GM18505 (cell line): ENCODE data around the gene CCDC90B.
A peak's percentile ranks its signal among the peaks of the same experiment; 100 is the strongest.

ENCODE experiments used
- ATAC-seq: cut with Tn5 transposase; IDR thresholded peaks from one replicate; pipeline ENCODE4 v1.9.1; 2021; ENCODE audit not compliant: unreplicated experiment
- POLR2A ChIP-seq: IDR thresholded peaks from 4 replicates; pipeline ENCODE4 v1.6.1; 2011; ENCODE audit warnings: borderline replicate concordance; ENCODE audit not compliant: insufficient read depth, insufficient read length; ENCODE audit errors: extremely low read depth

CCDC90B gene

DNA sequence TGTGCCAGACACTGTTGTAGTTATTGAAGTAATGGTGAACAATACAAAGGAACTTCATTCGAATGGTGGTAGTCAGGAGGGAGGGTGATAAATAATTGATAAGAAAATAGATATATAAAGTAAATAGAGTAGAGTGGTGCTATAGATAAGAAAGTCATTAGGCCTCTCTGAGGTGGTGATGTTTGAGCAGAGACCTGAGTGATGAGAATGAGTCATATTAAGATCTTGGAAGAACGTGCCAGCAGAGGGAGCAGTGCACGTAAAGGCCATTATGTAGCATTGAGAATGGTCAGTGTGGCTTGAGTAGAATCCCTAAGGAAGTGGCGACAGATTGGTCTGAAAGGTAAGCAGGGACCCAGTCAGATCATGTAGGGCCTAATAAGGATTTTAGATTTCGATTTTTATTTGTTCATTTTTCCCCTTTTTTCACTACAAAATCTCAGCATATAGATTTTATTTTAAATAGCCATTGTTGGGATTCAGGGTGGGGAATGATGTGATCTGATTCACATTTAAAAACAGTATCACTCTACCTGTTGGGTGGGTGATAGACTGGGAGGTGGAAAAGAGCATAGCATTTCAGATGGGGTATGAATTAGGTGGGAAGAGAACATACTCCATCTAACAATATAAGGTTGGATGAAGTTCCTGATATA is 44.7 kb downstream of the CCDC90B start:
- no peak for TF ChIP-seq POLR2A
- peak; percentile 65 for ATAC-seq

DNA sequence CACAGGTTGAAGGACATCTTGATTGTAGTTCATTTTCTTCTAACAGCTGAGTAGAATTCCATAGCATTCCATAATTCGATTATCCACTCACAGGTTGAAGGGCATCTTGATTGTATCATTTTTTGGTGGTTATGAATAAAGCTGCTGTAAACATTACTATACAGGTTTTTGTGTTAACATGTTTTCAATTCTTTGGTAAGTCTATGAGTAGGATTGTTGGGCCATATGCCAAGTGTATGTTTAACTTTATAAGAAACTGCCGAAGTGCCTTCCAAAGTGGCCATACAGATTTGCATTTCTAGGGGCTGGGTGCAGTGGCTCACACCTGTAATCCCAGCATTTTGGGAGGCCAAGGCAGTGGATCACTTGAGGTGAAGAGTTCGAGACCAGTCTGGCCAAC is 48.1 kb downstream of the CCDC90B start:
- ATAC-seq, result no peak
- TF ChIP-seq POLR2A, result no peak

DNA sequence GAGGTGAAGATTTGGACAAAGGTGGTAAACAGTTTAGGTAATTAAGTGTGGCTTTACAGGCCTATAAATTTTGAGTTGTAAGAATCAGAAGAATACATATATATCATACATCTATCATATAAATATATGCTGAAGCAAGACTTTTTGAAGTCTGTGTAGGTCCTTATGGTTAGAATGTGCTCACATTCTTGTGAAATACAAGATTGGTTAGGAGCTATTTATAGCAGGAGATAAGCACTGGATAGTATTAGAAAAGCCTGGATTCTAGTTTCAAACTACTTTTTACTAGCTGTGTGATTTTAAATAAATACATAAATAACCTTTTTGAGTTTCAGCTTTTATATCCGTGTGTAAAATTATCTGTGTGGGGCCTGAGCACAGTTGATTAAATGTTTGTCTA is 50.3 kb downstream of the CCDC90B start:
- no peak for TF ChIP-seq POLR2A
- ATAC-seq, result no peak

DNA sequence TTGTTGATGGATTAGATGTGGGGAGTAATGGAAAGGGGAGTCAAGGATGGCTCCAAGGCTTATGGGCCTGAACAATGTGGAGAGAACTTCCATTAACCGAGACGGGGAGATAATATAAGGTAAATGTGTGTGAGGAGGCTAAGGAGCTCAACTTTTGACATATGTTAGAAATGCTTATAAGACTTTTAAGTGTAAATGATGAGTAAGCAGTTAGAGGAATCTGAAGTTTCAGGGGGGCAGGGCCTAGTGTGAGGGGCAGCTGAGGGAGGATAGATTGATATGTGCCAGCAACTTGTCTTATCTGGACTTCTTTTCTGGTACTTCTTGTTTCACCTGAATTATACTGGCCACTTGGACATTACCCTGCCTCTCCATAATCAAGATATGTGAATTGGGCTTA is 62.7 kb downstream of the CCDC90B start:
- no peak for ATAC-seq
- no peak for TF ChIP-seq POLR2A

DNA sequence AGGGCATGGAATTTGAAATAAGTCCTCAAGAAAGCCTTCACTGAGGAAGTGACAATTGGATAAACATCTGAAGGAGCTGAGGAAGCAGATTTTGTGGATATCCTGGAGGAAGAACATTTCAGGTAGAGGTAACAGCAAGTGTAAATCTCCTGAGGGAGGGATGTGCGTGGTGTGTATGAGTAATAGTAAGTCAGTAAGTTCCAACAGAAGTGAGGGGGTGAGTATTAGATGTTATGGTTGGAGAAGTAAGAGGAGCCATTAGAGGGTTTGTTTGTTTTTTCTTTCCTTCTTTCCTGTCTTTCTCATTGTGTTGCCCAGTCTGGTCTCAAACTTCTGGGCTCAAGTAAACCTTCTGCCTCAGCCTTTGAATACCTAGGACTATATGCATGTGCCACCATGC is 63.7 kb downstream of the CCDC90B start:
- TF ChIP-seq POLR2A, result no peak
- no peak for ATAC-seq

DNA sequence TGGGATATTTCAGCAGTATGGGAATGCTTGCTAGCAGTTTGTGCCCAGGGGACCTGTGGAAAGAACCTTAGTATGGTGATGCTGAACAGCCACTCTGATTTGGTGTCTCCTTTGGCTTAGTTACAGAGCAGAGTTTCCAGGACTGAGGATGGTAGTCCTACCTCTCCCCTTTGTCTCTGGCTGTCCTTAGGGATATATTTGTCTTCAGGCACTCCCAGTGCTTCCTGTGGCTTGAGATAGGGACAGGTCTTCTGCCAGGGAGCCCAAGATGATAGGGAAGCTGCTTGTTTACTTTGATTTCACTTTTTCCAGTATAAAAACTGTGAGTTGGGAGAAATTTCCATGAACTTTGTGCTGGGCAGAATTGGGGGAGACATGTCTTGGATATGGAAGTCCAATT is 64.5 kb downstream of the CCDC90B start:
- no peak for ATAC-seq
- no peak for TF ChIP-seq POLR2A

DNA sequence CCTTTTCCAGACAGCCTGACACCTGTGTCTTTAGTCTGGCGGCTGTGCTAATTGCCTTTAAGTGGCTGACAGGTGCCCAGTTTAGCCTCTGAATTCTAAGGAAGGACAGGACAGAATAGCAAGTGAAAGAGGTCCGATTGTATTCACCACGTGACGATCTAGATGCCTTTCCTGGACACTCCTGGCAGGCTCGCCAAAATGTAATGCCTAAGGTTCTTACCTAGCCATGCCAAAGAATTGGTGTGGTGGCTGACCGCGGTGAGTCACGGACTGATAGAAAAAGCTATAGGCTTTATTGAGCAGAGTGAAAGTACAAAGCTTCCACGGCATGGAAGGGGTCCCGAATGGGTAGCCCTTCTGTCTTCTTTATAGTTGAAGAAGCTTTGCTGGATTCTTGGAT is 65.9 kb downstream of the CCDC90B start:
- no peak for ATAC-seq
- no peak for TF ChIP-seq POLR2A

DNA sequence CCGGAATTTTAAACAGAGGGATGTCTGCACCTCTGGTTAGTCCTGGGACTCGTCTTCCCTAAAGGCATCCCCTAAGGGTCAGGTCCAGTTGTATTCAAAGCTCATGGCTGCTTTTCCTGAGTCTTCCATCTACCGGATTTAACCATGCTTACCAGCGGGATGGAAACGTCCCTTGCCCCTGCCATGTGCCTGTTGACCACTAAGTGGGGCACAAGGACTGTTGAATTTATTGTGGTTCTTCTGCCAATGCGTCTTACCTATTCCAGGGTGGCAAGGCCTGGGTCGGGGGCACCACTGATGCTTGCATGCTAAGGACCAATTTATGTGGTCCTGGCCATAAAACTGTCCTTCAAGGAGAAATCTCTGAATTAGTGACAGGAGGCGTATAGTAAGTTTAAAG is 67.1 kb downstream of the CCDC90B start:
- no peak for TF ChIP-seq POLR2A
- ATAC-seq, result no peak
